Brain microvascular endothelial cell (primary cell): ENCODE results near the gene KCNQ1.

ENCODE experiments used
- DNase-seq: peaks from one replicate; pipeline ENCODE4 v3.0.0-alpha.2; 2020
- H3K27ac ChIP-seq: fragments of 250-450 bp; sonication (Bioruptor Pico); 2 replicates; pipeline ENCODE4 v1.5.1; 2020; ENCODE audit warnings: mild to moderate bottlenecking, moderate library complexity
- H3K27me3 ChIP-seq: fragments of 250-450 bp; sonication (Bioruptor Pico); replicated peaks from 2 replicates; pipeline ENCODE4 v1.5.1; 2020; ENCODE audit warnings: mild to moderate bottlenecking
- H3K36me3 ChIP-seq: fragments of 250-450 bp; sonication (Bioruptor Pico); replicated peaks from 2 replicates; pipeline ENCODE4 v1.5.1; 2020; ENCODE audit warnings: mild to moderate bottlenecking
- H3K4me3 ChIP-seq: 2 replicates; pipeline ENCODE4 v1.5.1; 2011; ENCODE audit warnings: low read depth, mild to moderate bottlenecking, control low read depth, low read length, moderate library complexity
- CTCF ChIP-seq: IDR thresholded peaks from 2 replicates; pipeline ENCODE4 v1.5.1; 2011; ENCODE audit warnings: low read depth, mild to moderate bottlenecking, moderate library complexity, low read length, control low read depth, inconsistent platforms; ENCODE audit errors: missing control alignments
- in situ Hi-C: cut with HindIII; loops from 2 replicates; pipeline ENCODE4 v1.10.0; 2017; ENCODE audit warnings: low sequenced_read_pairs, low pct_ligation_motif_present

KCNQ1 gene

GRCh38 chr11:2842876-2843275 is 398.1 kb downstream of the KCNQ1 start:
- TF ChIP-seq CTCF: no peak
- no peak for DNase-seq
- no peak overlapping the region for H3K4me3 ChIP-seq
- no peaks in the 10 kb centered on the region for H3K27me3 ChIP-seq
- no peaks in the 10 kb centered on the region for H3K36me3 ChIP-seq
- H3K27ac ChIP-seq: no peak overlapping the region
- in situ Hi-C loops: no loop called here

GRCh38 chr11:2843551-2843950 is 398.7 kb downstream of the KCNQ1 start:
- TF ChIP-seq CTCF: no peak
- no peak for DNase-seq
- in situ Hi-C loops: no loop called here
- H3K4me3 ChIP-seq: no peak overlapping the region
- H3K36me3 ChIP-seq: no peaks in the 10 kb centered on the region
- H3K27ac ChIP-seq: no peak overlapping the region
- no peaks in the 10 kb centered on the region for H3K27me3 ChIP-seq

- Histone ChIP-seq H3K36me3 (no peaks in the 10 kb centered on the region), H3K27me3 (no peaks in the 10 kb centered on the region), H3K27ac (no peak overlapping the region), H3K4me3 (no peak overlapping the region)
- in situ Hi-C loops: no loop called here
- DNase-seq: no peak
- TF ChIP-seq CTCF: no peak
These were observed 399.5 kb downstream of the KCNQ1 start for GRCh38 chr11:2844116-2844842.

- no peaks in the 10 kb centered on the region for H3K27me3 ChIP-seq
- no peak for DNase-seq
- H3K27ac ChIP-seq: no peak overlapping the region
- H3K4me3 ChIP-seq: no peak overlapping the region
- in situ Hi-C loops: no loop called here
- no peaks in the 10 kb centered on the region for H3K36me3 ChIP-seq
- TF ChIP-seq CTCF: no peak
These were observed 400.2 kb downstream of the KCNQ1 start for GRCh38 chr11:2844996-2845395.

GRCh38 chr11:2846056-2846455 is 401.2 kb downstream of the KCNQ1 start:
- H3K4me3 ChIP-seq: no peak overlapping the region
- DNase-seq: peak; percentile 14

More at GRCh38 chr11:2846056-2846455, 401.2 kb downstream of the KCNQ1 start:
- no peaks in the 10 kb centered on the region for H3K36me3 ChIP-seq
- H3K27ac ChIP-seq: no peak overlapping the region
- in situ Hi-C loops: no loop called here
- no peak for TF ChIP-seq CTCF
- H3K27me3 ChIP-seq: no peaks in the 10 kb centered on the region
